ENCODE data around the gene CNPY4. TPM values are rescaled to one million over a fixed set of nuclear protein-coding genes. Genes with fewer than 3 reads are reported as not detected.

The CNPY4 gene
- total RNA-seq, 4 donors from 2014 or later, result 7.5 to 15.9 (median 11.5) TPM

GRCh38 chr7:100130608-100131453 is 11.4 kb downstream of the CNPY4 start:
- no peaks in the 10 kb centered on the region for H3K9me3 ChIP-seq
- 11 to 13% methylated on average over 24 of the region's 24 CpGs for WGBS, 2 donors
- peak overlapping the region in 1 of 4 donors; percentile 18 for H3K4me3 ChIP-seq
- DNase-seq (ENCODE audit: low spot score in 2 of 2), result peak; percentile 80 to 90
- no peaks in the 10 kb centered on the region for H3K27me3 ChIP-seq
- peaks cover 0 to 44% (median 14%) of the 10 kb centered on the region in 4 donors for H3K4me1 ChIP-seq
- no peaks in the 10 kb centered on the region for H3K36me3 ChIP-seq
- peak overlapping the region in 1 of 4 donors; percentile 52 for H3K27ac ChIP-seq
- no peak for TF ChIP-seq EP300 (IDR thresholded peaks at IDR 0.05)
- peak; percentile 82 to 95 (median 89) for TF ChIP-seq CTCF (IDR thresholded peaks at IDR 0.05)

- Histone ChIP-seq H3K4me3 (no peak overlapping the region), H3K27ac (no peak overlapping the region), H3K36me3 (no peaks in the 10 kb centered on the region), H3K9me3 (no peaks in the 10 kb centered on the region), H3K27me3 (no peaks in the 10 kb centered on the region), H3K4me1 (peaks cover 0 to 38% (median 9%) of the 10 kb centered on the region in 4 donors)
- TF ChIP-seq POLR2A (IDR thresholded peaks at IDR 0.05), result no peak
- TF ChIP-seq CTCF (IDR thresholded peaks at IDR 0.05), result no peak
- TF ChIP-seq EP300 (IDR thresholded peaks at IDR 0.05), result no peak
- WGBS, 2 donors, result 64 to 71% methylated on average over 7 of the region's 7 CpGs
- no peak for DNase-seq (ENCODE audit: low spot score in 2 of 2)
These were observed 12.7 kb downstream of the CNPY4 start for GRCh38 chr7:100132126-100132525.

GRCh38 chr7:100132697-100133151 is 13.3 kb downstream of the CNPY4 start:
- WGBS, 2 donors, result 19 to 21% methylated on average over 3 of the region's 3 CpGs
- no peaks in the 10 kb centered on the region for H3K9me3 ChIP-seq
- peak in 1 of 2 donors; percentile 58 for DNase-seq (ENCODE audit: low spot score in 2 of 2)
- no peaks in the 10 kb centered on the region for H3K27me3 ChIP-seq
- H3K4me1 ChIP-seq, result peaks cover 0 to 33% (median 8%) of the 10 kb centered on the region in 4 donors
- no peak overlapping the region for H3K27ac ChIP-seq
- TF ChIP-seq CTCF (IDR thresholded peaks at IDR 0.05) (peak; percentile 66 to 81 (median 79)), EP300 (IDR thresholded peaks at IDR 0.05) (no peak)
- H3K4me3 ChIP-seq, result no peak overlapping the region
- no peaks in the 10 kb centered on the region for H3K36me3 ChIP-seq

- Histone ChIP-seq H3K9me3 (no peaks in the 10 kb centered on the region), H3K36me3 (no peaks in the 10 kb centered on the region), H3K4me3 (no peak overlapping the region), H3K4me1 (peaks cover 0 to 3% (median 0%) of the 10 kb centered on the region in 4 donors), H3K27me3 (no peaks in the 10 kb centered on the region), H3K27ac (no peak overlapping the region)
- no peak for TF ChIP-seq CTCF (IDR thresholded peaks at IDR 0.05)
- no peak for TF ChIP-seq EP300 (IDR thresholded peaks at IDR 0.05)
- no peak for TF ChIP-seq POLR2A (IDR thresholded peaks at IDR 0.05)
- WGBS, 2 donors, result 83 to 87% methylated on average over 13 of the region's 13 CpGs
- no peak for DNase-seq (ENCODE audit: low spot score in 2 of 2)
These were observed 18.7 kb downstream of the CNPY4 start for GRCh38 chr7:100137851-100138760.
